GM19452 (cell line): ENCODE results near the gene TUBB3.
"Not testable (repeated sequence)": the region's sequence is repeated elsewhere in the genome, so short reads cannot be mapped to it uniquely, and the experiment has no call there.

Experiments
- ATAC-seq: cut with Tn5 transposase; IDR thresholded peaks from one replicate; pipeline ENCODE4 v1.9.1; 2021; ENCODE audit not compliant: unreplicated experiment

Gene TUBB3

GRCh38 chr16:89964201-89964600, 41.1 kb downstream of the TUBB3 start:
- no peak for ATAC-seq

- ATAC-seq, result no peak
Measured at GRCh38 chr16:89965447-89966225, 42.5 kb downstream of the TUBB3 start.

- no peak for ATAC-seq
Measured at GRCh38 chr16:89966756-89967155, 43.6 kb downstream of the TUBB3 start.

GRCh38 chr16:89967436-89967835, 44.3 kb downstream of the TUBB3 start:
- not testable (repeated sequence) for ATAC-seq

GRCh38 chr16:89968074-89968473, 44.9 kb downstream of the TUBB3 start:
- ATAC-seq, result not testable (repeated sequence)

GRCh38 chr16:89969741-89970410, 46.7 kb downstream of the TUBB3 start:
- ATAC-seq, result no peak

GRCh38 chr16:89971495-89972243, 48.5 kb downstream of the TUBB3 start:
- no peak for ATAC-seq

- ATAC-seq, result peak; percentile 86
Measured at GRCh38 chr16:89972244-89973234, 49.4 kb downstream of the TUBB3 start.

GRCh38 chr16:89973235-89973634, 50.1 kb downstream of the TUBB3 start:
- ATAC-seq, result no peak

GRCh38 chr16:89973654-89974335, 50.7 kb downstream of the TUBB3 start:
- no peak for ATAC-seq

GRCh38 chr16:89974870-89975269, 51.7 kb downstream of the TUBB3 start:
- no peak for ATAC-seq

- no peak for ATAC-seq
Measured at GRCh38 chr16:89981414-89981813, 58.3 kb downstream of the TUBB3 start.

- no peak for ATAC-seq
Measured at GRCh38 chr16:89982318-89982717, 59.2 kb downstream of the TUBB3 start.

- no peak for ATAC-seq
Measured at GRCh38 chr16:89983536-89983935, 60.4 kb downstream of the TUBB3 start.

- ATAC-seq, result no peak
Measured at GRCh38 chr16:89984216-89984615, 61.1 kb downstream of the TUBB3 start.

- no peak for ATAC-seq
Measured at GRCh38 chr16:89985219-89985618, 62.1 kb downstream of the TUBB3 start.
